Limb (tissue), 2 donors: Measurements from ENCODE around the gene TAF11L9.
"Not testable (repeated sequence)": the region's sequence is repeated elsewhere in the genome, so short reads cannot be mapped to it uniquely, and the experiment has no call there.

ENCODE experiments used
- DNase-seq, 2 donors: peaks; one replicate each; pipeline ENCODE4 v3.0.0-alpha.2; 2016; ENCODE audit errors: extremely low spot score in 2 of 2

The TAF11L9 gene

GRCh38 chr5:17594255-17594654 is at the start of gene TAF11L9:
TAF11L9 (minus strand) TSS chr5:17594394.
- DNase-seq: not testable (repeated sequence)

GRCh38 chr5:17634160-17634559 is 40.0 kb upstream of the TAF11L9 start, which contains the start of gene TAF11L14:
TAF11L14 (plus strand) TSS chr5:17634460.
- DNase-seq: no peak

- not testable (repeated sequence) for DNase-seq
These were observed 37.6 kb upstream of the TAF11L9 start, which contains the start of gene TAF11L13 for GRCh38 chr5:17631788-17632187. TAF11L13 (plus strand) TSS chr5:17632088.

- DNase-seq: no peak
These were observed 31.5 kb upstream of the TAF11L9 start for GRCh38 chr5:17625686-17626085.

- DNase-seq: no peak
These were observed 26.4 kb upstream of the TAF11L9 start for GRCh38 chr5:17620627-17621026.

GRCh38 chr5:17619354-17619753 is 25.2 kb upstream of the TAF11L9 start:
- DNase-seq: no peak

GRCh38 chr5:17614872-17615605 is 20.8 kb upstream of the TAF11L9 start:
- DNase-seq: no peak

GRCh38 chr5:17610092-17610491 is 15.9 kb upstream of the TAF11L9 start, which contains the start of gene TAF11L12:
TAF11L12 (plus strand) TSS chr5:17610392.
- not testable (repeated sequence) for DNase-seq

- DNase-seq: not testable (repeated sequence)
These were observed 13.3 kb upstream of the TAF11L9 start for GRCh38 chr5:17607461-17607860.

GRCh38 chr5:17604951-17605350 is 10.8 kb upstream of the TAF11L9 start:
- no peak for DNase-seq

- not testable (repeated sequence) for DNase-seq
These were observed 9.7 kb upstream of the TAF11L9 start, which contains the start of gene TAF11L11 for GRCh38 chr5:17603880-17604279. TAF11L11 (plus strand) TSS chr5:17604183.

GRCh38 chr5:17597728-17598127 is 3.5 kb upstream of the TAF11L9 start, which contains the start of gene TAF11L10:
TAF11L10 (minus strand) TSS chr5:17597828.
- DNase-seq: not testable (repeated sequence)

GRCh38 chr5:17590860-17591259 is 3.3 kb downstream of the TAF11L9 start, which contains the start of gene TAF11L8:
TAF11L8 (minus strand) TSS chr5:17590960.
- DNase-seq: not testable (repeated sequence)

GRCh38 chr5:17585658-17586057 is 8.5 kb downstream of the TAF11L9 start, which contains the start of gene TAF11L7:
TAF11L7 (minus strand) TSS chr5:17585758.
- not testable (repeated sequence) for DNase-seq
